Stimulated activated CD8-positive, alpha-beta memory T cell treated with anti-CD3 and anti-CD28 coated beads, Interleukin-4, amount 100 ng/mL, for 48 hours (primary cell): ENCODE results near the gene B4GALT4.
"Not testable (repeated sequence)": the region's sequence is repeated elsewhere in the genome, so short reads cannot be mapped to it uniquely, and the experiment has no call there.

Source experiments
- DNase-seq: peaks from one replicate; pipeline ENCODE4 v3.0.0-alpha.2; 2020

Gene B4GALT4

GRCh38 chr3:119240591-119241434, at the start of gene B4GALT4:
B4GALT4 (minus strand) TSS chr3:119240878; CDS start chr3:119230099, 10,779 bp downstream.
- peak; percentile 81 for DNase-seq

GRCh38 chr3:119289404-119289770, 48.7 kb upstream of the B4GALT4 start:
- DNase-seq = no peak

DNA sequence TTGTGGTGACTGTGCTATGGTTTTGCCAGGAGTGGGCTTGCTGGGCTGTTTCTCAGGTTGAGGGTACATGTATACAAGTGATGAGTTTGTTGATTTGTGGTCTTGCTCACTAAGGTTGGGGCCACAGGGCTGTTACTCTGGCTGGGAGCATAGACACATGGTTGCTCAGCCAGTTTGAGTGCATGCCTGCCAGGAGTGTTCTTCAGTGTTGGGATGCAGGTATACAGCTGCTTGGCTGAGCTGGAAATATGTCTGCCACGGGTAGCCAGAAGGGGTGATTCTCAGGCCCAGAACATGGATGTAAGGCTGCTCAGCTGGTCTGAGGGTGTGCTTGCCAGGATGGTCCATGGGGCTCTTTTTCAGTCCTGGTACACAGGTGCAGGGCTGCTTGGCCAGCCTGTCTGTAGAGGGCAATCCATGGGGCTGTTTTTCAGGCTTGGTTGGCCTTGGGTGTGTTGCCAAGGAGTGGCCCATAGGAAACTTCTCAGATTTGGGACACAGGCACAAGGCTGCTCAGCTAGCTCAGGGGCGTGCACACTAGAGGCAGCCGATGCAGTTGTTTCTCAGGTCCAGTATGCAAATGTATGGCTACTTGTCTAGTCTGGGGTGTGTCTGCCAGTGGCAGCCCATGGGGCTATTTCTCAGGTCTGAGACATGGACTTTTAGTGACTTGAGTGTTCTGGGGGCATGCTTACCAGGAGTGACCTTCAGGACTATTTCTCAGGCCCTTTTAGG, 48.2 kb upstream of the B4GALT4 start:
- DNase-seq = no peak

DNA sequence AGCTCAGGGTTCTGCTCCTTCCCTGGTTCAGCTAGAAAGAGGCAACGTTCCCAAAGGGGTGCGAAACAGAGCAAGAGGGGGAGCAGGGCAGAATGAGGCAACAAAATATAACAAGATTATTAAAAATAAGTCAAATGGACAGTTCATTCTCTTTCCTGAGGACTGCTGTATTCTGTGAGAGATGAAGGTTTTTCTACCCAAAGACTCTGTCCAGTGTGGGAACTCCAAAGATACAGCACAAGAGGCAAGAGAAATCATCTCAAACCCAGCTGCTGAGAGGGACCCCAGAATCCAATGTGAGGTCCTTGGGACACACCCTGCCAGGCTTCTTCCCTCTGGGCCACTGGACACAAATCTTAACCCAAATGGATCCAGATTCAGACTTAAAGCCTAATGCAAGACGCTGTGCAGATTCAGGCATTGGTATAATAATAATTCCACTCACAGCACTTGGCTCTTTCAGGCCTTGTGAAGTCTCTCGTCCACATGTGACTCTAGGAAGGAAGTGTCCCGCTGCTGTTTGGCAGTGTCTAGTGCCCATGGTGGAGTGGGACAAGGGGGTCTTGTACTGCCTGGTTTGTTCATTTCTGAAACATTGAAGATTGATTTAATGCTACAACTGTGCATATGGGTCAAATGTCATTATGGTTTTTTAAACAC, 39.0 kb upstream of the B4GALT4 start:
- no peak for DNase-seq

- DNase-seq = no peak
These were observed 38.5 kb upstream of the B4GALT4 start for GRCh38 chr3:119279101-119279554.

- no peak for DNase-seq
These were observed 36.0 kb upstream of the B4GALT4 start for GRCh38 chr3:119276680-119277079.

DNA sequence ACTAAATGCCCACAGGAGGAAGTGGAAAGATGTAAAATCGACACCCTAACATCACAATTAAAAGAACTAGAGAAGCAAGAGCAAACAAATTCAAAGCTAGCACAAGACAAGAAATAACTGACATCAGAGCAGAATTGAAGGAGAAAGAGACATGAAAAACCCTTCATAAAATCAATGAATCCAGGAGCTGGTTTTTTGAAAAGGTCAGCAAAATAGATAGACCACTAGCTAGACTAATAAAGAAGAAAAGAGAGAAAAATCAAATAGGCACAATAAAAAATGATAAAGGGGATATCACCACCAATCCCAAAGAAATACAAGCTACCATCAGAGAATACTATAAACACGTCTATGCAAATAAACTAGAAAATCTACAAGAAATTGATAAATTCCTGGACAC, 29.5 kb upstream of the B4GALT4 start:
- not testable (repeated sequence) for DNase-seq

GRCh38 chr3:119261055-119261454, 20.4 kb upstream of the B4GALT4 start:
- no peak for DNase-seq

DNA sequence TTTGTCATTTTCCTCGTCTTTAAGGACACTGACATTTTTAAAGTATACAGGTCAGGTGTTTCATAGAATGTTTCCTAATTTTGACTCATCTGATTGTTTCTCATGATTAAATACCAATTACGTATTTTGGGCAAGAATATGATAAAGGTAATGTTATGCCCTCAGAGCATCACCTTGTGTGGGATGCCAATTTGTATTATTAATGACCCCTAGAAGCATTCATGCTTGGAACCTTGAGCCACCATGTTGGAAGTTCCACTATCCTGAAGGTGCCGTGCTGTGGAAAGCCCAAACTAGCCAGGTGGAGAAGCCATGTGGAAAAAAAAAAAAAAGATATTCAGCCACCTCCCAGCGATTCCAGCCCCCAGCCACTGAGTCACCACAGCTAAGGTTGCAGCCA, 19.1 kb upstream of the B4GALT4 start:
- DNase-seq = no peak

GRCh38 chr3:119258915-119259314, 18.2 kb upstream of the B4GALT4 start:
- no peak for DNase-seq

GRCh38 chr3:119257654-119258410, 17.2 kb upstream of the B4GALT4 start:
- no peak for DNase-seq

GRCh38 chr3:119257111-119257510, 16.4 kb upstream of the B4GALT4 start:
- DNase-seq = no peak

- DNase-seq = no peak
These were observed 14.5 kb upstream of the B4GALT4 start for GRCh38 chr3:119255214-119255613.

GRCh38 chr3:119245778-119246177, 5.1 kb upstream of the B4GALT4 start:
- no peak for DNase-seq

- no peak for DNase-seq
These were observed 3.0 kb upstream of the B4GALT4 start for GRCh38 chr3:119243712-119244111.

DNA sequence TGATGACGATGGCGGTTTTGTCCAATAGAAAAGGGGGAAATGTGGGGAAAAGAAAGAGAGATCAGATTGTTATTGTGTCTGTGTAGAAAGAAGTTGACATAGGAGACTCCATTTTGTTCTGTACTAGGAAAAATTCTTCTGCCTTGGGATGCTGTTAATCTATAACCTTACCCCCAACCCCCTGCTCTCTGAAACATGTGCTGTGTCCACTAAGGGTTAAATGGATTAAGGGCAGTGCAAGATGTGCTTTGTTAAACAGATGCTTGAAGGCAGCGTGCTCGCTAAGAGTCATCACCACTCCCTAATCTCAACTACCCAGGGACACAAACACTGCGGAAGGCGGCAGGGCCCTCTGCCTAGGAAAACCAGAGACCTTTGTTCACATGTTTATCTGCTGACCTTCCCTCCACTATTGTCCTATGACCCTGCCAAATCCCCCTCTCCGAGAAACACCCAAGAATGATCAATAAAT, 2.4 kb upstream of the B4GALT4 start:
- DNase-seq = not testable (repeated sequence)

DNA sequence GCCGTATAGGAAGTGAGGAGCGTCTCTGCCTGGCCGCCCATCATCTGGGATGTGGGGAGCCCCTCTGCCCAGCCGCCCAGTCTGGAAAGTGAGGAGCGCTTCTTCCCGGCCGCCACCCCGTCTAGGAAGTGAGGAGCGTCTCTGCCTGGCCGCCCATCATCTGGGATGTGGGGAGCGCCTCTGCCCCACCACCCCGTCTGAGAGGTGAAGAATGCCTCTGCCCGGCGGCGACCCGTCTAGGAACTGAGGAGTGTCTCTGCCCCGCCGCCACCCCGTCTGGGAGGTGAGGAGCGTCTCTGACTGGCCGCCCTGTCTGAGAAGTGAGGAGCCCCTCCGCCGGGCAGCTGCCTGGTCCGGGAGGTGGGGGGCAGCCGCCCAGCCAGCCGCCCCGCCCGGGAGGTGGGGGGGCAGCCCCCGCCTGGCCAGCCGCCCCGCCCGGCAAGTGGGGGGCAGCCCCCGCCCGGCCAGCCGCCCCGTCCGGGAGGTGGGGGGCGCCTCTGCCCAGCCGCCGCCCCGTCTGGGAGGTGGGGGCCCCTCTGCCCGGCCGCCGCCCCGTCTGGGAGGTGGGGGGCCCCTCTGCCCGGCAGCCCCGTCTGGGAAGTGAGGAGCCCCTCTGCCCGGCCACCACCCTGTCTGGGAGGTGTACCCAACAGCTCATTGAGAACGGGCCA, 1.8 kb upstream of the B4GALT4 start:
- not testable (repeated sequence) for DNase-seq

- DNase-seq = peak; percentile 56
These were observed 532 bp downstream of the B4GALT4 start for GRCh38 chr3:119240101-119240590.

GRCh38 chr3:119239206-119239820, 1.4 kb downstream of the B4GALT4 start:
- DNase-seq = no peak

DNA sequence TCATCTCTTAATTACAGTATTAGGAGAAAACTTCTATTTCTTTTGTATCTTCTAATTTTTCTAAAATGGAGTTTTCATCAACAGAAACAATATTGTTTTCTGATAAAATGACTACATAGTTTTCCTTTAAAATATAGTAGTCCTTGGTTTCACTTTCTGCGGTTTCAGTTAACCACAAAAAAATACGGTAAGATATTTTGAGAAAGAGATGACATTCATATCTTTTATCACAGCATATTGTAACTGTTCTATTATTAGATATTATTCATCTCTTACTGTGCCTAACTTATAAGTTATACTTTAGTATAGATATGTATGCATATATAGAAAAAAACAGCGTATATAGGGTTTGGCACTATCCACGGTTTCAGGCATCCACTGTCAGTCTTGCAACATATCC, 2.3 kb downstream of the B4GALT4 start:
- DNase-seq = no peak

GRCh38 chr3:119237299-119237698, 3.4 kb downstream of the B4GALT4 start:
- no peak for DNase-seq
